GM06990 (cell line): ENCODE results near the gene GARIN5B.
"Not testable (repeated sequence)": the region's sequence is repeated elsewhere in the genome, so short reads cannot be mapped to it uniquely, and the experiment has no call there.

Experiments used
- DNase-seq: peaks from one replicate; pipeline ENCODE4 v3.0.0-alpha.2; 2011; ENCODE audit not compliant: insufficient read length; ENCODE audit errors: extremely low read depth
- H3K27me3 ChIP-seq: replicated peaks from 2 replicates; pipeline ENCODE4 v1.6.0; 2011; ENCODE audit warnings: low read length; ENCODE audit not compliant: control insufficient read depth, insufficient read depth
- H3K36me3 ChIP-seq: 2 replicates; pipeline ENCODE4 v1.5.1; 2011; ENCODE audit warnings: low read length; ENCODE audit not compliant: control insufficient read depth, insufficient read depth
- H3K4me3 ChIP-seq: replicated peaks from 2 replicates; pipeline ENCODE4 v1.5.1; 2011; ENCODE audit warnings: low read depth, mild to moderate bottlenecking, control low read depth, low read length
- TF ChIP-seq, protein P1 (sequence below): IDR thresholded peaks from 2 replicates; pipeline ENCODE4 v1.5.1; 2011; ENCODE audit warnings: low read length, control low read depth, mild to moderate bottlenecking, inconsistent platforms; ENCODE audit not compliant: insufficient read depth, poor library complexity, severe bottlenecking

GARIN5B gene

DNA sequence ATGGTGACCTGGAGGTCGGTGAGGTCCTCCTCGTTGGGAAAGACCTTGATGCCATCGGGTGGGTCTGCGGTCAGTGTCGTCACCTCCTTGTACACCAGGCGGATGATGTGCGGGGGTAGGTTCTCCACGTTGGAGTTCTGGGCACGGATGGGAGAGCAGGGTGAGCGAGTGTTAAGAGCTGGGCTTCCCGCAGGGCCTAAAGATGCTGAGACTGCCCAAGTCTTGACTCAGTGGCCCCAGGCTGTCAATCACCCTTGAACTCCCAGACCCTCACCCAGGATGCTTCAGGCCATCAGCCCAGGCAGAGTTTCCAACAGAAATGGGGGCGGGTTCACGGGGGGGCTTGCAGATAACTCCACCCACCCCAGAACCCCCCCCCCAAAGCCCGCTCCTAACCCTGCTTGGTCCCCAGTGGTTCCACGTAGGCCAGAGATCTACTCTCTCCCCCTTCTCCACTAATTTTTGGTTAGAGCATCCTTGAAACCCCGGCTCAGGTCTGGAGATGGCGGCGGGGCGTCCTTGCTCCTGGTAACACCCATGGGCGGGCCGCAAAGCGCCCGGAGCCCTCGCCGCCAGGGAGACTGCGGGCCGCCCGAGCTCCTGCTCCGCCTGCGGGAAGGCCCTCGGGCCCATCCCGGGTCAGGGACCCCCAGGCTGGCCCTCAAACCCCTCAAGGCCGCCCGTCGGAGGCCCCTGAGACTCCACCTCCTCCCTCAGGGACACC, 43.9 kb upstream of the GARIN5B start:
- Histone ChIP-seq H3K36me3 (peaks cover 24% of the 10 kb centered on the region), H3K4me3 (peak overlapping the region; percentile 70), H3K27me3 (no peaks in the 10 kb centered on the region)
- DNase-seq, result no peak
- TF ChIP-seq, protein P1, sequence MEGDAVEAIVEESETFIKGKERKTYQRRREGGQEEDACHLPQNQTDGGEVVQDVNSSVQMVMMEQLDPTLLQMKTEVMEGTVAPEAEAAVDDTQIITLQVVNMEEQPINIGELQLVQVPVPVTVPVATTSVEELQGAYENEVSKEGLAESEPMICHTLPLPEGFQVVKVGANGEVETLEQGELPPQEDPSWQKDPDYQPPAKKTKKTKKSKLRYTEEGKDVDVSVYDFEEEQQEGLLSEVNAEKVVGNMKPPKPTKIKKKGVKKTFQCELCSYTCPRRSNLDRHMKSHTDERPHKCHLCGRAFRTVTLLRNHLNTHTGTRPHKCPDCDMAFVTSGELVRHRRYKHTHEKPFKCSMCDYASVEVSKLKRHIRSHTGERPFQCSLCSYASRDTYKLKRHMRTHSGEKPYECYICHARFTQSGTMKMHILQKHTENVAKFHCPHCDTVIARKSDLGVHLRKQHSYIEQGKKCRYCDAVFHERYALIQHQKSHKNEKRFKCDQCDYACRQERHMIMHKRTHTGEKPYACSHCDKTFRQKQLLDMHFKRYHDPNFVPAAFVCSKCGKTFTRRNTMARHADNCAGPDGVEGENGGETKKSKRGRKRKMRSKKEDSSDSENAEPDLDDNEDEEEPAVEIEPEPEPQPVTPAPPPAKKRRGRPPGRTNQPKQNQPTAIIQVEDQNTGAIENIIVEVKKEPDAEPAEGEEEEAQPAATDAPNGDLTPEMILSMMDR, result no peak

DNA sequence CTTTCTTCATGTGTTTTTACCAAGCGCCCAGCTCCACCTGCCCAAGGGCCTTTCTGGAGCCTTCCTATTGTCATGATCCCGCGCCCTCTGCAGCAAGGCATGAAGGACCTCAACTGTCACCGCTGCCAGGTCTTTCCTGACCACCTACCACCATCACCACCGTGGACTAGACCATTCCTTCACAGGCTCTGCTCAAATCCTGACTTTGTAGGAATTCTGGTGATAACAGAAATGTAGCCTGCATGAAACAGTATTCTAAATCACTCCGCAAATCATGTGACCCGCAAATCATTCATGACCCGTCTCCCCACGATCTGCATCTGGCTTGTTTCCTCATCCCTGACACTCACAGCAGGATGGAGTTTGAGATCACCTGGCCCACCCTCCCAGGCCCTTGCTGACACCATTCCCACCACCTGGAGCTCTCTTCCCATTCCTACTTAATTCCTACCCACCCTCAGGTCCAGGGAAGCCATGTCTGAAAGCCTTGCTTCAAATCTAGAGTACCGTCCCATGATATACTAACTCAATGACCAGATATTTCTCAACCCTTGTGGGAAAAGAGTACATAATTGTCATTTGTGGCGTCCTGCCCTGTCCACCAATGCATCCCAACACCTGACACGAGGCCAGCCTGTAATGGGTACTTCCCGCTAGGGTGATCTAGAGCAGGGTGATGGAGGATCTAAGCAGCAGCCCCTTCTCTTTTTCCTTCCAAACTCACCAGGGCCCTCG, 43.2 kb upstream of the GARIN5B start:
- TF ChIP-seq, protein P1, result no peak
- Histone ChIP-seq H3K27me3 (no peaks in the 10 kb centered on the region), H3K36me3 (peaks cover 28% of the 10 kb centered on the region), H3K4me3 (peak overlapping the region; percentile 70)
- DNase-seq, result no peak

- peaks cover 32% of the 10 kb centered on the region for H3K36me3 ChIP-seq
- peak overlapping the region; percentile 70 for H3K4me3 ChIP-seq
These were observed 42.6 kb upstream of the GARIN5B start for GRCh38 chr19:55405638-55406037.

DNA sequence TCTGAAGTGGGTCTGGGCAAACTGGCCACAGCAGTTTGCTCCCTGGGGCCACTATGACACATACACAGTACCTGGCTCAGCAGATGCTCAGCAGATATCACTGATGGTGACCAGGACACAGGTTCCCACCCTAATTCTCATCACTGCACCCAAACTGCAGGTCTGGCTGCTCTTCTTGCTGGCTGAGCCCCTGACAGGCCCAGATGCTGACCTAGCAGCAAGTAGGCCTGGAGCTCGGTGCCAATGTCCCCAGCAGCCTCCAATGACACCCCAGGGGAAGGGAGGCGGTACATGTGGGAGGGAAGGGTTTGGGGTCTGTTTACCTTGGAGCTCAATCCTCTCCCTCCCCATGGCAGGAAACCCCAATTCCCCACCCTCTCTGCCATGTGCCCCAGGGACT, 39.4 kb upstream of the GARIN5B start:
- Histone ChIP-seq H3K36me3 (peaks cover 34% of the 10 kb centered on the region), H3K4me3 (no peak overlapping the region), H3K27me3 (no peaks in the 10 kb centered on the region)
- TF ChIP-seq, protein P1, result no peak
- DNase-seq, result no peak

More at GRCh38 chr19:55405638-55406037, 42.6 kb upstream of the GARIN5B start:
- H3K27me3 ChIP-seq, result no peaks in the 10 kb centered on the region
- TF ChIP-seq, protein P1, result no peak
- no peak for DNase-seq

DNA sequence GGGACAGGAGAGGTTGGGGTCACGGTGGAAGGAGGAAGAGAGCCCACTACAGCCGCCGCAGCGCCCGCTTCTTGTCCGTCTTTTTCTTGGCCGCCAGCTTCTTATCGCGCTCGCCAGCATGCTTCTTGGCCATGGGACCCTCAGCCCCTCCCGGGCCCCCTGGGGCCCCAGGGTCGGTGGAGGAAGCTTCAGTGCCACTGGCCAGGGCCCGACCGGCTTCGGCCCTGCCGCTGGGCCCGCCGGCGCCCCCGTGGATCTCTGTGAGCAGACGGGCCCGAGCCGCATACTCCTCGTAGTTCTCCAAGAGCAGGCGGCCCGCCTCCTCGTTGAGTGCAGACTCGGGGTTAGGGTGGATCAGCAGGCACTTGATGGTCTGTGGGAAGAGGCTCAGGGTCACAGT, 38.3 kb upstream of the GARIN5B start:
- H3K27me3 ChIP-seq, H3K4me3 ChIP-seq, DNase-seq: not testable (repeated sequence)
- peaks cover 34% of the 10 kb centered on the region for H3K36me3 ChIP-seq

GRCh38 chr19:55400281-55401087, 37.4 kb upstream of the GARIN5B start:
- H3K4me3 ChIP-seq, result no peak overlapping the region
- no peak for DNase-seq
- no peaks in the 10 kb centered on the region for H3K27me3 ChIP-seq
- peaks cover 29% of the 10 kb centered on the region for H3K36me3 ChIP-seq
- TF ChIP-seq, protein P1, result no peak
